ENCODE results near the gene ERG28.

Gene ERG28

GRCh38 chr14:75645056-75645455, 15.6 kb downstream of the ERG28 start:
- H3K4me3 ChIP-seq (ENCODE audit: low read depth, low read length): no peak overlapping the region
- no peak for TF ChIP-seq CTCF (IDR thresholded peaks at IDR 0.05; ENCODE audit: borderline replicate concordance, insufficient read depth, low read depth, low read length)

- no peak for TF ChIP-seq CTCF (IDR thresholded peaks at IDR 0.05; ENCODE audit: borderline replicate concordance, insufficient read depth, low read depth, low read length)
- no peak overlapping the region for H3K4me3 ChIP-seq (ENCODE audit: low read depth, low read length)
These were observed 16.7 kb downstream of the ERG28 start for GRCh38 chr14:75643985-75644384.

- TF ChIP-seq CTCF (IDR thresholded peaks at IDR 0.05; ENCODE audit: borderline replicate concordance, insufficient read depth, low read depth, low read length): no peak
- H3K4me3 ChIP-seq (ENCODE audit: low read depth, low read length): no peak overlapping the region
These were observed 19.8 kb downstream of the ERG28 start for GRCh38 chr14:75640876-75641275.

- no peak overlapping the region for H3K4me3 ChIP-seq (ENCODE audit: low read depth, low read length)
- TF ChIP-seq CTCF (IDR thresholded peaks at IDR 0.05; ENCODE audit: borderline replicate concordance, insufficient read depth, low read depth, low read length): no peak
These were observed 24.5 kb downstream of the ERG28 start for GRCh38 chr14:75636100-75636692.

GRCh38 chr14:75634848-75635247, 25.8 kb downstream of the ERG28 start:
- no peak overlapping the region for H3K4me3 ChIP-seq (ENCODE audit: low read depth, low read length)
- no peak for TF ChIP-seq CTCF (IDR thresholded peaks at IDR 0.05; ENCODE audit: borderline replicate concordance, insufficient read depth, low read depth, low read length)

- no peak overlapping the region for H3K4me3 ChIP-seq (ENCODE audit: low read depth, low read length)
- no peak for TF ChIP-seq CTCF (IDR thresholded peaks at IDR 0.05; ENCODE audit: borderline replicate concordance, insufficient read depth, low read depth, low read length)
These were observed 29.2 kb downstream of the ERG28 start for GRCh38 chr14:75631453-75631831.

- H3K4me3 ChIP-seq (ENCODE audit: low read depth, low read length): no peak overlapping the region
- TF ChIP-seq CTCF (IDR thresholded peaks at IDR 0.05; ENCODE audit: borderline replicate concordance, insufficient read depth, low read depth, low read length): no peak
These were observed 29.8 kb downstream of the ERG28 start for GRCh38 chr14:75630695-75631452.

Data from GM12875 (cell line).